HEK293 (cell line): ENCODE data around the gene MAGI2.

Source experiments
- CTCF ChIA-PET: fragments of 350-600 bp; formaldehyde crosslinking; extraction: SDS; loops from one replicate; lab custom pipeline; 2021; ENCODE audit warnings: antibody characterized with exemption; lab: Yijun Ruan, JAX
- POLR2A ChIA-PET: fragments of 300-600 bp; formaldehyde crosslinking; extraction: SDS; loops from one replicate; lab custom pipeline; 2020; ENCODE audit warnings: antibody characterized with exemption, inconsistent platforms; lab: Yijun Ruan, JAX
- H3K27ac ChIP-seq: fragments of 200-500 bp; sonication (Bioruptor generic); 2 replicates; pipeline ENCODE4 v1.5.1; 2014; ENCODE audit warnings: low read depth, low read length, control low read depth, inconsistent platforms; ENCODE audit errors: extremely low read depth
- H3K36me3 ChIP-seq, 2 experiments: fragments of 200-500 bp in 1 of 2; sonication (Bioruptor generic) in 1 of 2; 1 replicate in 1 of 2; 2 replicates in 1 of 2; pipeline ENCODE4 v1.5.1; 2014 to 2017; ENCODE audit warnings: inconsistent platforms in 2 of 2, low read length in 2 of 2; ENCODE audit not compliant: control insufficient read depth in 2 of 2, insufficient read depth in 1 of 2
- H3K4me1 ChIP-seq: fragments of 200-500 bp; sonication (Bioruptor generic); 2 replicates; pipeline ENCODE4 v1.5.1; 2014; ENCODE audit warnings: mild to moderate bottlenecking, low read length, inconsistent platforms; ENCODE audit not compliant: control insufficient read depth, insufficient read depth
- H3K4me3 ChIP-seq: 2 replicates; pipeline ENCODE4 v1.5.1; 2011; ENCODE audit warnings: low read depth, mild to moderate bottlenecking, control low read depth, low read length, moderate library complexity
- H3K9me3 ChIP-seq: fragments of 200-500 bp; sonication (Bioruptor generic); 2 replicates; pipeline ENCODE4 v1.5.1; 2014; ENCODE audit warnings: low read depth, low read length, inconsistent platforms; ENCODE audit not compliant: control insufficient read depth, insufficient read depth
- GLIS1 ChIP-seq: fragments of 450-650 bp; formaldehyde crosslinking; IDR thresholded peaks from 2 replicates; pipeline ENCODE4 v1.5.1; 2016; ENCODE audit warnings: missing biosample characterization, missing genetic modification characterization
- PBX3 ChIP-seq: sonication (generic); formaldehyde crosslinking; IDR thresholded peaks from 2 replicates; pipeline ENCODE4 v1.8.1; 2022; ENCODE audit warnings: mild to moderate bottlenecking, moderate library complexity, missing genetic modification reagents
- PRDM2 ChIP-seq: fragments of 450-650 bp; formaldehyde crosslinking; IDR thresholded peaks from 2 replicates; pipeline ENCODE4 v1.5.1; 2016; ENCODE audit warnings: missing biosample characterization, missing genetic modification characterization, borderline replicate concordance
- ZBTB17 ChIP-seq: fragments of 450-650 bp; formaldehyde crosslinking; IDR thresholded peaks from 2 replicates; pipeline ENCODE4 v1.5.1; 2016; ENCODE audit warnings: missing biosample characterization, missing genetic modification characterization
- ZBTB21 ChIP-seq: fragments of 450-650 bp; formaldehyde crosslinking; IDR thresholded peaks from 2 replicates; pipeline ENCODE4 v1.5.1; 2017; ENCODE audit warnings: missing biosample characterization, missing genetic modification characterization
- ZNF174 ChIP-seq: fragments of 450-650 bp; formaldehyde crosslinking; IDR thresholded peaks from 2 replicates; pipeline ENCODE4 v1.5.0; 2017; ENCODE audit warnings: missing biosample characterization, mild to moderate bottlenecking, missing genetic modification characterization
- ZNF23 ChIP-seq: fragments of 450-650 bp; formaldehyde crosslinking; IDR thresholded peaks from 2 replicates; pipeline ENCODE4 v1.5.1; 2016; ENCODE audit warnings: missing biosample characterization, missing genetic modification characterization, borderline replicate concordance
- ZNF416 ChIP-seq: fragments of 450-650 bp; formaldehyde crosslinking; IDR thresholded peaks from 2 replicates; pipeline ENCODE4 v1.5.1; 2016; ENCODE audit warnings: missing biosample characterization, missing genetic modification characterization
- ZNF501 ChIP-seq: fragments of 450-650 bp; formaldehyde crosslinking; IDR thresholded peaks from 2 replicates; pipeline ENCODE4 v1.5.1; 2016; ENCODE audit warnings: missing biosample characterization, missing genetic modification characterization
- ZNF518A ChIP-seq: fragments of 450-650 bp; formaldehyde crosslinking; conservative IDR thresholded peaks from 2 replicates; pipeline ENCODE4 v1.5.1; 2016; ENCODE audit warnings: low read depth, missing biosample characterization, missing genetic modification characterization
- ZNF580 ChIP-seq: fragments of 450-650 bp; formaldehyde crosslinking; IDR thresholded peaks from 2 replicates; pipeline ENCODE4 v1.5.1; 2016; ENCODE audit warnings: missing biosample characterization, missing genetic modification characterization
- TF ChIP-seq, protein P1 (sequence below): fragments of 450-650 bp; IDR thresholded peaks from 2 replicates; pipeline ENCODE4 v1.5.1; 2018; ENCODE audit warnings: missing biosample characterization, mild to moderate bottlenecking, missing genetic modification characterization

MAGI2 gene

GRCh38 chr7:79334841-79335240 is 118.6 kb downstream of the MAGI2 start:
- Histone ChIP-seq H3K27ac (no peak overlapping the region), H3K36me3 (no peaks in the 10 kb centered on the region), H3K4me3 (no peak overlapping the region), H3K4me1 (no peaks in the 10 kb centered on the region), H3K9me3 (no peaks in the 10 kb centered on the region)
- TF ChIP-seq ZNF23 (no peak), ZBTB17 (tag by site-specific recombination) (no peak), PBX3 (CRISPR knock-in tag) (no peak), ZNF580 (tag by site-specific recombination) (no peak), ZBTB21 (tag by site-specific recombination) (no peak), GLIS1 (tag by site-specific recombination) (no peak)
- ChIA-PET POLR2A (no interaction called here), CTCF (no interaction called here)

- ChIA-PET POLR2A (no interaction called here), CTCF (no interaction called here)
- TF ChIP-seq PRDM2 (tag by site-specific recombination) (no peak), ZNF416 (no peak), ZNF501 (tag by site-specific recombination) (no peak), ZNF518A (tag by site-specific recombination) (no peak), ZNF174 (tag by site-specific recombination) (no peak)
- TF ChIP-seq, protein P1, sequence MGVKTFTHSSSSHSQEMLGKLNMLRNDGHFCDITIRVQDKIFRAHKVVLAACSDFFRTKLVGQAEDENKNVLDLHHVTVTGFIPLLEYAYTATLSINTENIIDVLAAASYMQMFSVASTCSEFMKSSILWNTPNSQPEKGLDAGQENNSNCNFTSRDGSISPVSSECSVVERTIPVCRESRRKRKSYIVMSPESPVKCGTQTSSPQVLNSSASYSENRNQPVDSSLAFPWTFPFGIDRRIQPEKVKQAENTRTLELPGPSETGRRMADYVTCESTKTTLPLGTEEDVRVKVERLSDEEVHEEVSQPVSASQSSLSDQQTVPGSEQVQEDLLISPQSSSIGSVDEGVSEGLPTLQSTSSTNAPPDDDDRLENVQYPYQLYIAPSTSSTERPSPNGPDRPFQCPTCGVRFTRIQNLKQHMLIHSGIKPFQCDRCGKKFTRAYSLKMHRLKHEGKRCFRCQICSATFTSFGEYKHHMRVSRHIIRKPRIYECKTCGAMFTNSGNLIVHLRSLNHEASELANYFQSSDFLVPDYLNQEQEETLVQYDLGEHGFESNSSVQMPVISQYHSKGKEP, result no peak
- no peaks in the 10 kb centered on the region for H3K9me3 ChIP-seq
- no peak overlapping the region for H3K27ac ChIP-seq
- no peaks in the 10 kb centered on the region for H3K36me3 ChIP-seq
- no peak overlapping the region for H3K4me3 ChIP-seq
- H3K4me1 ChIP-seq, result no peaks in the 10 kb centered on the region
Observed at GRCh38 chr7:79334334-79334733, 119.1 kb downstream of the MAGI2 start.
